ENCODE measurements around the gene SMYD1. TPM values are rescaled to one million over a fixed set of nuclear protein-coding genes. Genes with fewer than 3 reads are reported as not detected.

SMYD1 gene
- polyA plus RNA-seq, 3 donors, result not detected

DNA sequence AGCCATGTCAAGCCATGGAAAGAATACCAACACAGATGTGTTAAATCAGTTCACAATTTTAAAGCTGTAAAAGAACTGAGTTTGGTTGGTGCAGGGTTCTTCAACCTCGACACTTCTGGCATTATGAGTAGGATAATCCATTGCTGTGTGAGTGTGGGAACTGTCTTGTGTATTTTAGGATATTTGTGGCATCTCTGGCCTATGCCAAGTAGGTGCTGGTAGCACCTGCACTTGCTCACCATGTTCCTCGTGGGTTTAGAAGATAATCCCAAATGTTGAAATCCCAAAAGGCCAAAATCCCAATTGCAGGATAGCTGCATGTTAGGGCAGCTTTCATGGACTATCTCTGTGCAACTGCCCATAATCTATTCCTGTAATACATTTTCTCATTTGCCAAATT lies 15.8 kb upstream of the SMYD1 start:
- intact Hi-C loops (cut with micrococcal nuclease), result loop anchor here in 1 of 2 donors (10.0 kb wide), 1 partner anchor 573 kb away; the partner anchor contains the start of gene EIF2AK3
- H3K4me3 Mint-ChIP-seq, result no peak overlapping the region

DNA sequence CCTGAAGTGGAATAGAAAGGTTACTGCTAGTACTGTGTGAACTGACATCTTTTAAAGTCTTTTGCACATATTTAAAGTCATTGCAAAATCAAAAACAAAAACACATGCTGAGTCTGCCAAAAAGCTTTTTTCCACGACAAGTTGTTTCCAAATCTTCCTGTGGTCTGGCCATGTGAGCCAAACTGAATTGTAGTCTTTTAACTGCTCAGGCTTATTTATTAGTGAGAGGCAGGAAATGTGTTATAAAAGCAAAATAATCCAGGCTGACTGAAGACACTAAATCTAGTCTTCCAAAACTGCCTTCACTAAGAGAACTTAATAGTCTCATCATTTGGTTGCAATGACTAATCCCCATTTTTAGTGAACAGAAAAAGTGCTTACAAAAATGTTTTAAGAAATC lies 14.3 kb upstream of the SMYD1 start:
- no peak for DNase-seq
- no peaks in the 10 kb centered on the region for H3K27me3 Mint-ChIP-seq (ENCODE audit: low read depth in 3 of 3)
- H3K27me3 ChIP-seq (ENCODE audit: control insufficient read depth in 2 of 2, insufficient read depth in 2 of 2, low read length in 2 of 2), result no peaks in the 10 kb centered on the region
- H3K9me3 ChIP-seq (replicated peaks in 1 of 2; ENCODE audit: control insufficient read depth in 1 of 2, insufficient read depth in 1 of 2, low read length in 2 of 2), result no peaks in the 10 kb centered on the region
- no peak overlapping the region for H3K4me3 ChIP-seq (replicated peaks in 1 of 3; ENCODE audit: low read depth in 2 of 3, low read length in 3 of 3)
- H3K4me2 ChIP-seq (replicated peaks; ENCODE audit: extremely low read depth, low read length, poor library complexity, severe bottlenecking), result peak overlapping the region; percentile 82
- peaks cover 14% of the 10 kb centered on the region for H4K20me1 ChIP-seq (ENCODE audit: insufficient read depth, low read length)
- H3K36me3 Mint-ChIP-seq, result peaks cover 13 to 14% of the 10 kb centered on the region in 2 donors
- no peak overlapping the region for H2AFZ ChIP-seq (ENCODE audit: insufficient read depth, low read depth, low read length, poor library complexity, severe bottlenecking)
- H3K79me2 ChIP-seq (ENCODE audit: insufficient read depth, low read length), result peaks cover 57% of the 10 kb centered on the region
- no peak for TF ChIP-seq CTCF (IDR thresholded peaks at IDR 0.05)
- no peaks in the 10 kb centered on the region for H3K9me3 Mint-ChIP-seq
- H3K27ac Mint-ChIP-seq, result peak overlapping the region in 4 of 7 donors; percentile 46 to 99 (median 80)
- H3K27ac ChIP-seq (ENCODE audit: low read depth in 1 of 2, low read length in 2 of 2), result peak overlapping the region in 1 of 2 donors; percentile 42
- peak overlapping the region in 1 of 2 donors; percentile 13 for H3K4me3 Mint-ChIP-seq
- H3K4me1 Mint-ChIP-seq, result peaks cover 43% of the 10 kb centered on the region
- intact Hi-C loops (cut with micrococcal nuclease), result loop anchor here in 1 of 2 donors (10.0 kb wide), 1 partner anchor 572 kb away; the partner anchor contains the start of gene EIF2AK3
- H3K4me1 ChIP-seq (ENCODE audit: control insufficient read depth in 1 of 2, insufficient read depth in 2 of 2, low read length in 2 of 2), result peaks cover 25 to 29% of the 10 kb centered on the region in 2 donors
- no CpG with 5 or more reads among the region's 1 CpG for WGBS (ENCODE audit: insufficient coverage)
- H3K9ac ChIP-seq (ENCODE audit: insufficient read depth, low read length, poor library complexity, severe bottlenecking), result no peak overlapping the region
- H3K36me3 ChIP-seq (replicated peaks in 1 of 2; ENCODE audit: control insufficient read depth in 1 of 2, insufficient read depth in 2 of 2, low read length in 2 of 2), result peaks cover 0 to 4% of the 10 kb centered on the region in 2 donors

More for the DNA sequence above, 15.8 kb upstream of the SMYD1 start:
- Mint-ChIP-seq H3K36me3 (peaks cover 13 to 14% of the 10 kb centered on the region in 2 donors), H3K27ac (no peak overlapping the region), H3K27me3 (ENCODE audit: low read depth in 3 of 3) (no peaks in the 10 kb centered on the region), H3K4me1 (peaks cover 40% of the 10 kb centered on the region), H3K9me3 (no peaks in the 10 kb centered on the region)
- H2AFZ ChIP-seq (ENCODE audit: insufficient read depth, low read depth, low read length, poor library complexity, severe bottlenecking), result no peak overlapping the region
- no peak overlapping the region for H3K27ac ChIP-seq (ENCODE audit: low read depth in 1 of 2, low read length in 2 of 2)
- no peak overlapping the region for H3K4me2 ChIP-seq (replicated peaks; ENCODE audit: extremely low read depth, low read length, poor library complexity, severe bottlenecking)
- H4K20me1 ChIP-seq (ENCODE audit: insufficient read depth, low read length), result peaks cover 28% of the 10 kb centered on the region
- no peak overlapping the region for H3K9ac ChIP-seq (ENCODE audit: insufficient read depth, low read length, poor library complexity, severe bottlenecking)
- WGBS (ENCODE audit: insufficient coverage), result 94% methylated on average over 2 of the region's 2 CpGs
- H3K79me2 ChIP-seq (ENCODE audit: insufficient read depth, low read length), result peaks cover 72% of the 10 kb centered on the region
- H3K4me1 ChIP-seq (ENCODE audit: control insufficient read depth in 1 of 2, insufficient read depth in 2 of 2, low read length in 2 of 2), result peaks cover 25 to 29% of the 10 kb centered on the region in 2 donors
- no peak for DNase-seq
- H3K36me3 ChIP-seq (replicated peaks in 1 of 2; ENCODE audit: control insufficient read depth in 1 of 2, insufficient read depth in 2 of 2, low read length in 2 of 2), result peaks cover 0 to 4% of the 10 kb centered on the region in 2 donors
- H3K4me3 ChIP-seq (replicated peaks in 1 of 3; ENCODE audit: low read depth in 2 of 3, low read length in 3 of 3), result no peak overlapping the region
- H3K27me3 ChIP-seq (ENCODE audit: control insufficient read depth in 2 of 2, insufficient read depth in 2 of 2, low read length in 2 of 2), result no peaks in the 10 kb centered on the region
- H3K9me3 ChIP-seq (replicated peaks in 1 of 2; ENCODE audit: control insufficient read depth in 1 of 2, insufficient read depth in 1 of 2, low read length in 2 of 2), result no peaks in the 10 kb centered on the region
- TF ChIP-seq CTCF (IDR thresholded peaks at IDR 0.05), result no peak

Data from CD14-positive monocyte (primary cell).